Skin of body (tissue), 2 donors: ENCODE data around the gene PACS2. TPM values are rescaled to one million over a fixed set of nuclear protein-coding genes. Genes with fewer than 3 reads are reported as not detected.

Experiments used
- DNase-seq: peaks from one replicate; lab custom pipeline; 2025; lab: John Stamatoyannopoulos, UW
- total RNA-seq: library from RNA; depleted of rRNA; stranded (reverse); fragments of >200 nt; gene quantifications from one replicate; pipeline ENCODE4 v1.2.3, GENCODE V29; 2014

Gene PACS2
- total RNA-seq, 1 donor from 2014 or later = 44.9 TPM

DNA sequence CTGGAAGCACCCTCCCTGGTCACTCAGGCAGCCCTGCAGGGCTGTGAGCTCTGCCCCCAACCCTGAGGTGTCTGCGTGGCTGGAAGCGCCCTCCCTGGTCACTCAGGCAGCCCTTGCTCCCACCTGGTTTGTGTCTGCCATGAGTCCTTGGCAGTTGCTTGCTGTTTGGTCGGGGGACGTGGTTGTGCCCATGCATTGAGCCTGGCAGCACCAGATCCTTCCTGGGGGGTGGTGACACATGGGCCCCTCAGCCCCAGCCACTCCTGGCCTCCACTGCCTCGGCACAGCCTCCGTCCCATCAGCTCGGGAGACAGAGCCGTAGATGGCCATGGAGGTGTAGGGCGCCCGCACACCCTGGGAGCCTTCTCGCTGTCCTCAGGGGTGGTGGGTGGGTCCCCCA is 124.6 kb downstream of the PACS2 start:
- DNase-seq = no peak

DNA sequence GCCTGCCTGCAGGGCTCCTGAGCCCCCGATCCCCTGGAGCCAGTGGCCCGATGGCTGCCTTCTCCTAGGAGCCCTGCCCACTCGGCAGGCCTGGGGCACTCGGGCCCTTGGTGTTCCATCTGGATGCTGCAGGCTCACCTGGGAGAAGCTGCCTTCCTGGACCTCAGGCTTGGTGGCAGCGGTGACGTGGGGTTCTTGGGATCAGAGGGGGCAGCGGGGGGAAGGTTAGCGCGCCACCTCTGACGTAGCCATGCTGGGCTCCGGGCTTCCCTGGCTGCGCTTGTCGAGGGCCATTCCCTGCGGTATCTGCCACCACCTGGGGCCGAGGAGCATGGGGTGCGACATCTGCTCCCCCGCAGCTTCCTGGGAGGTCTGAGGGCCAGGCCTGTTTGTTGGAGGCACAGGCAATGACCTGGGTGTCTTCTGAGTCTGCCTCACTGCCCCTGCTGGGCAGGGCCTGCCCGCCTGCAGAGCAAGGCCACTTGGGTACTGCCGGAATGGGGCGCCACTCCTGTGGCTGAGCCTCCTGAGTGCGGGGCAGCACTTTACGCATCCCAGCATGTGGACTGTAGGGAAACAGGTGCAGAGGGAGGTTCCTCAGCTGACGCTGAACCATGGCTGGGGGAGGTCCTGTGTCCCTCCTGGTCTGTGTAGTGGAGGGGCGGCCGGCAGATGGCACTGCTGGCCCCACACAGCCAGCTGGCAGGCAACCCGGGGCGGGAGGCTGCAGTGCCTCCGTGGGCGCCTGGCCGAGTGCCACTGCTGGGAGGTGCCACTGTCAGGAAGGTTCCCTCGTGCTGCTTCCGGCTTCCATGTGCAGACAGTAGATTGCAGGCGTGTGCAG is 125.4 kb downstream of the PACS2 start:
- DNase-seq = no peak

DNA sequence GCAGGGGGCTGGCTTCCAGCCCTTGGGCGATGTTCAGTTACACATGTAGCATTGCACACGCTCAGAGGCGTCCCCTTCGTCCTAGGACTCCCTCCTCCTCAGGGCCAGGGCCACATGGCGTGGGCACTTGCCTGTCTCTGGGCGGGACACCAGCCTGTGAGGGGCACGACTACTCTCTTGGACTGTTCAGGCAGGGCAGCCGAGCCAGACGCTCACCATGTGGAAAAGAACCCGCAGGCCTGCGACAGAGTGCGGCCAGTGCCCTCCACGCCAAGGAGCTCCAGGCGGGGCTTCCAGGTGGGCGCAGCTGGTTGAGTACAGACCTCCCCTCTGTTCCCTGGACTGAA is 126.0 kb downstream of the PACS2 start:
- no peak for DNase-seq

DNA sequence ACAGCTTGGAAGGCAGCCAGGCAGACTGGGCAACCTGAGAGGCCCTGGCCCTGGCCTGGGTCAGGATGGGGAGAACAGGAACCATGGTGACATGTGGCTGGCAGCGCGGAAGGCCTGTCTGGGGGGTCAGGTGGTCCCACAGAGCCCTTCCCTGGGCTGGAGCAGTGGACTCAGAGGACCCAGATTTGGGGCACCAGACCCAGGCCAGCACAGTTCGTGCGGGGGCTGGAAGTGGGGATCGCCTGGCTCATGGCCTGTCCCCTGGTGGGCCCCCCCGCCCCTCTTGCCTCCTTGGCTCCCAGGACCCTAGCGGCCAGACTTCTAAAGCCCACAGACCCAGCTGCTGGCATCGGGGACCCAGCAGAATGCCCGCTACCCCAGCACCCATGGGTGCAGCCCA is 126.4 kb downstream of the PACS2 start:
- no peak for DNase-seq

DNA sequence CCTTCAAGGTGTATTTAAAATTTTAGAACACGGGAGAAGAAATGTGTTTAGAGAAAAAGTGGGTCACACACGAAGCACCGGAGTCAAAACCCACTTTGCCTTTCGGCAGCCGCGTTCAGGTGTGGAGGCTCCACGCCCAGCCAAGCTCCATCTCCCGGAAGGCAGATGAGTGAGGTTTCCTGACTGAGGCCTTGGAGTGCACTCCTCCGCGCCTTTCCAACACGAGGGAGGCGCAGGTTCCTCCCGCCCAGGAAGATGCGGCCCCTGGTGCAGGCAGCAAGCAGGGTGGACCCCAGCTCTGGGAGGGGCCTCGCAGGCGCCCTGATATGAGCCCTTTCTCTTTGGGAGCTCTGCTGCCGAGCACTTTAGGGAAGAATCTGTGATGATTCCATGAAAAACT is 127.6 kb downstream of the PACS2 start:
- DNase-seq = no peak

DNA sequence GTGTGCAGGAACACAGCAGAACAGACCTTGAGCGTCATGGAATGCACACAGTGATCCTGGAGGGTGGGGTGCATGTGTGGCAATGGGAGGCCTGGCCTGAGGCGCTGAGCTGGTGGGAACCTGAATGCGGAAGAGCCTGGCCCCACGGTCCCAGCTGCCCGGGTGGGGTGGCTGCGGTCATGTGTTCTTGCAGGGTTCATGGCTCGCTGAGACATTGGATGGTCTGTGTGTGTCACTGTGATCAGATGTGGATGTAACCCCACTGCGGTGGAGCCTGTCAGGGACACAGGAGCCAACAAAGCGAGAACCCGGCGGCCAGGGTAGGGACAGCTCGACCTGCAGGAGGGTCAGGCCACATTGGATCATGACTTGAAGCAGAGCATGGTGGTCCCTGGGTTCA is 128.3 kb downstream of the PACS2 start:
- DNase-seq = no peak

DNA sequence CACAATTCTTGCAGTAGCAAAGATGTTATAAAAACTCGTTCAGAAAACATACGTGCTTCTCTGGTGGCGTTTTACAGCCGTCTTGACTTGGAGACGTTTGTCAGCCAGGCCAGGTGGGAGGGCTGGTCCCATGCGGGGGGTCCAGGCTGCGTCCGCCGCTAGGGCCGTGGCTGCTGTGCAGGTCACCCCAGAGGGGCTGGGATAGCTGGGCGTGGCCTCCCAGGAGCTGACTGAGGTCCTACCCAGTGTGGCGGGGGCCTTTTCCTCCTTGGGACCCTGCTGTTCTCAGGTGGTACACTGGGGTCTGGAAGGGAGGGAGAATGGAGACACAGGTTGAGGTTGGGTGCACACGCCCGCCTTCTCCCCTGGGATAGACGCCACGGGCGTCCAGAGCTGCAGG is 130.3 kb downstream of the PACS2 start:
- DNase-seq = no peak

DNA sequence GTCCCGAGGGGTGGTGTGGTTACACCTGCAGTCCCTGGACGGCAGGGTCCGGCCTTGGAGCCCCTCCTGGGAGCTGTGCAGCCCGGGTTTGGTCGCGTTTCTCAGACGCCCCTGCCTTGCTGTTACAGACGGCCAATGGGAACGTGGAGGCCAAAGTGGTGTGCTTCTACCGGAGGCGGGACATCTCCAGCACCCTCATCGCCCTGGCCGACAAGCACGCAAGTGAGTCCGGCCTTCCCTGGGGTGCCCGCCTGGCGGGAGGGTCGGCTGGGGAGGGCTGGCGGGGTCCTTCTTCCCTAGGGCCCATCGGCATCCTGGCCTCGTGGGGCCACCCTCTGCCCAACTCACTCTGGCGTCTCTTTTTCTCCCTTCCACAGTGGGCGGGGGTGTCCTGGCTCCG is 130.7 kb downstream of the PACS2 start:
- DNase-seq = no peak

DNA sequence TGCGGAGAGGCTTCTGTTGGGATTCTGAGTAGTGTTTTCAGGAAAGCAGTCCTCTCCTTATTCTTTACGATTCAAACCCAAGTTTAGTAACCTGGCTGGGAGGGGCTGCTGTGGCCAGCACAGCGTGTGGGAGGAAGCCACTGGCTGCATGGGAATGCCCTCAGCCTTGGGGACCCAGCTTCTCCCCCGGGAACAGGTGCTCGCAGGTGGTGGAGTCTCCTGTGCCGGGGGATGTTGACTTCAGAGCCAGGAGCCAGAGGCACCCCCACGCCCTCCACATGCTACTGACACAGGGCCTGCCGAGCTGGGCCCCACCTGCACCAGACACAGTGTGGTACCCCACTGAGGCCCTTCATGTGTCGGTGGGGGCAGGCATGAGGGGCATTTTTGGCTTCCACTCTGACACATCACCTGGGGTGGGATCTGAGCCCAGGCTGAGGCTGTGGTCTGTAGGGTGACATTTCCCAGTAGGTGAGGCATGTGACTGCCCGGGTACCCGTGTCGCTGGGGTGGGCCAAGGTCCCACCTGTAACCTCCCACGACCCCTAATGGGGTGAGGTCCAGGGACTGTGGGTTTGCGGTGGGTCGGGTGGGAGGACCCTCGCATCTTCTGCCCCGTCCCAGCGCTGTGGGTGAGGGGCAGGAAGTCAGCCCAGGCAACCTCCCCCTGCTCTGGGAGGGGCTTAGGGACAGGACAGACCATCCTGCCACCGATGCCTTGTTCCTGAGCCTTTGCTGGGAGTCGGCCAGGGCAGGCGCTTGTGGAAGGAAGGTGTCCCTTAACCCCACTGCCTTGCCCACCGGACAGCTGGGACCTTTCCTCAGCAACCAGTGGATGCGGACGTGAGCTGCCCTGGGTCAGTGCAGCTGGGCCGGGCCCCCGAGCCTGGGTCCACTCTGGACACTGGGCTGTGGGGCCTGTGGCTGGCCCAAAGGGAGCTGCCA is 131.6 kb downstream of the PACS2 start:
- no peak for DNase-seq

DNA sequence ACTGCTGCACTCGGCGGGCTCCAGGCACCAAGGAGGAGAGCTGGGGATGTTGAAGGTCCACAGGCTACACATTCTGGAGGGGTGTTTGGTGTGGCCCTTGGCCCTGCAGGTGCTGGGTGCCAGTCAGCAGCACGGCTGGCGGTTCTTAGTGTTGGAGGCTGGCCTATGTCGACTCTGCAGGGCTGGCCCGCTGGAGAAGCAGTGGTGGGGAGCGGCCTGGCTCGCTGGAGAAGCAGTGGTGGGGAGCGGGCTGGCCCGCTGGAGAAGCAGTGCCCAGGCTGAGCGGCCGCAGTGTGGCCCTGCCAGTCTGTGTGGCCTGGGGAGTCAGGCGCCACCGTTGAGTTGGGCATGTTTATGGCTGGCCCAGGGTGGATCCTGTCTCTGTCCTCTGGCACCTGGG is 132.4 kb downstream of the PACS2 start:
- DNase-seq = no peak

Other genes starting within 250 kb of the PACS2 start
- 1.6 TPM for gene GPR132, start 249.3 kb upstream of the PACS2 start, total RNA-seq
- gene JAG2, start 146.0 kb upstream of the PACS2 start, total RNA-seq = 27.0 TPM
- 11.4 TPM for gene NUDT14, start 133.4 kb upstream of the PACS2 start, total RNA-seq
- gene BTBD6, start 66.2 kb upstream of the PACS2 start, total RNA-seq = 29.0 TPM
- 33.0 TPM for gene BRF1, start 13.7 kb upstream of the PACS2 start, total RNA-seq
- gene TEX22, start 83.8 kb downstream of the PACS2 start, total RNA-seq = 0.20 TPM
- gene MTA1, start 105.1 kb downstream of the PACS2 start, total RNA-seq = 48.3 TPM
- 43.2 TPM for gene CRIP2, start 160.1 kb downstream of the PACS2 start, total RNA-seq
- 10.5 TPM for gene CRIP1, start 172.1 kb downstream of the PACS2 start, total RNA-seq
- 5.5 TPM for gene TEDC1, start 176.5 kb downstream of the PACS2 start, total RNA-seq
- 3.7 TPM for gene TMEM121, start 211.8 kb downstream of the PACS2 start, total RNA-seq